ENCODE data around the gene AMBN. TPM values are rescaled to one million over a fixed set of nuclear protein-coding genes. Genes with fewer than 3 reads are reported as not detected.
A peak's percentile ranks its signal among the peaks of the same experiment; 100 is the strongest.

Gene AMBN
- total RNA-seq, 2 donors from 2014 or later: not detected

- DNase-seq (ENCODE audit: low spot score): no peak
- H3K27ac Mint-ChIP-seq: no peak overlapping the region
These were observed 5.2 kb upstream of the AMBN start for GRCh38 chr4:70586841-70587240.

GRCh38 chr4:70589785-70590184, 2.3 kb upstream of the AMBN start:
- Mint-ChIP-seq H3K27me3 (peaks cover 2 to 9% of the 10 kb centered on the region in 2 donors), H3K4me3 (no peak overlapping the region), H3K9me3 (no peaks in the 10 kb centered on the region), H3K4me1 (ENCODE audit: low read depth in 2 of 2) (no peaks in the 10 kb centered on the region), H3K36me3 (no peaks in the 10 kb centered on the region), H3K27ac (no peak overlapping the region)
- DNase-seq (ENCODE audit: low spot score): no peak
- no peak for ATAC-seq

More at GRCh38 chr4:70586841-70587240, 5.2 kb upstream of the AMBN start:
- peaks cover 5 to 18% of the 10 kb centered on the region in 2 donors for H3K27me3 Mint-ChIP-seq
- H3K36me3 Mint-ChIP-seq: no peaks in the 10 kb centered on the region
- no peak overlapping the region for H3K4me3 Mint-ChIP-seq
- ATAC-seq: no peak
- no peaks in the 10 kb centered on the region for H3K9me3 Mint-ChIP-seq
- no peaks in the 10 kb centered on the region for H3K4me1 Mint-ChIP-seq (ENCODE audit: low read depth in 2 of 2)

- no peak overlapping the region for H3K4me3 Mint-ChIP-seq
- H3K9me3 Mint-ChIP-seq: no peaks in the 10 kb centered on the region
- ATAC-seq (no peak), DNase-seq (ENCODE audit: low spot score) (no peak)
- no peak overlapping the region for H3K27ac Mint-ChIP-seq
- no peaks in the 10 kb centered on the region for H3K36me3 Mint-ChIP-seq
- peaks cover 3 to 11% of the 10 kb centered on the region in 2 donors for H3K27me3 Mint-ChIP-seq
- H3K4me1 Mint-ChIP-seq (ENCODE audit: low read depth in 2 of 2): no peaks in the 10 kb centered on the region
These were observed 2.1 kb downstream of the AMBN start for GRCh38 chr4:70594196-70594595.

GRCh38 chr4:70600305-70600704, 8.2 kb downstream of the AMBN start:
- no peak overlapping the region for H3K27ac Mint-ChIP-seq
- no peaks in the 10 kb centered on the region for H3K9me3 Mint-ChIP-seq
- no peak for DNase-seq (ENCODE audit: low spot score)
- no peaks in the 10 kb centered on the region for H3K4me1 Mint-ChIP-seq (ENCODE audit: low read depth in 2 of 2)
- no peak for ATAC-seq
- H3K27me3 Mint-ChIP-seq: peaks cover 3 to 11% of the 10 kb centered on the region in 2 donors
- no peak overlapping the region for H3K4me3 Mint-ChIP-seq
- no peaks in the 10 kb centered on the region for H3K36me3 Mint-ChIP-seq

GRCh38 chr4:70600977-70601376, 8.9 kb downstream of the AMBN start:
- Mint-ChIP-seq H3K4me1 (ENCODE audit: low read depth in 2 of 2) (no peaks in the 10 kb centered on the region), H3K27me3 (peaks cover 3 to 11% of the 10 kb centered on the region in 2 donors), H3K36me3 (no peaks in the 10 kb centered on the region), H3K27ac (no peak overlapping the region), H3K9me3 (no peaks in the 10 kb centered on the region), H3K4me3 (no peak overlapping the region)
- ATAC-seq (no peak), DNase-seq (ENCODE audit: low spot score) (no peak)

GRCh38 chr4:70601422-70602039, 9.5 kb downstream of the AMBN start:
- H3K4me1 Mint-ChIP-seq (ENCODE audit: low read depth in 2 of 2): no peaks in the 10 kb centered on the region
- H3K9me3 Mint-ChIP-seq: no peaks in the 10 kb centered on the region
- H3K27ac Mint-ChIP-seq: no peak overlapping the region
- ATAC-seq (peak; percentile 67 to 76), DNase-seq (ENCODE audit: low spot score) (peak; percentile 68)
- no peaks in the 10 kb centered on the region for H3K36me3 Mint-ChIP-seq
- no peak overlapping the region for H3K4me3 Mint-ChIP-seq
- H3K27me3 Mint-ChIP-seq: peaks cover 3 to 11% of the 10 kb centered on the region in 2 donors

- Mint-ChIP-seq H3K4me1 (ENCODE audit: low read depth in 2 of 2) (no peaks in the 10 kb centered on the region), H3K9me3 (no peaks in the 10 kb centered on the region), H3K4me3 (no peak overlapping the region), H3K36me3 (no peaks in the 10 kb centered on the region), H3K27me3 (no peaks in the 10 kb centered on the region), H3K27ac (no peak overlapping the region)
- DNase-seq (ENCODE audit: low spot score) (no peak), ATAC-seq (no peak)
These were observed 11.8 kb downstream of the AMBN start for GRCh38 chr4:70603856-70604255.

GRCh38 chr4:70606459-70606858, 14.4 kb downstream of the AMBN start:
- Mint-ChIP-seq H3K27me3 (peaks cover 0 to 6% of the 10 kb centered on the region in 2 donors), H3K4me3 (no peak overlapping the region), H3K4me1 (ENCODE audit: low read depth in 2 of 2) (no peaks in the 10 kb centered on the region), H3K27ac (no peak overlapping the region), H3K36me3 (no peaks in the 10 kb centered on the region), H3K9me3 (no peaks in the 10 kb centered on the region)
- DNase-seq (ENCODE audit: low spot score) (no peak), ATAC-seq (no peak)

GRCh38 chr4:70607334-70607853, 15.3 kb downstream of the AMBN start:
- H3K36me3 Mint-ChIP-seq: no peaks in the 10 kb centered on the region
- no peaks in the 10 kb centered on the region for H3K9me3 Mint-ChIP-seq
- ATAC-seq (no peak), DNase-seq (ENCODE audit: low spot score) (no peak)
- H3K27me3 Mint-ChIP-seq: peaks cover 3 to 6% of the 10 kb centered on the region in 2 donors
- no peak overlapping the region for H3K4me3 Mint-ChIP-seq
- H3K4me1 Mint-ChIP-seq (ENCODE audit: low read depth in 2 of 2): no peaks in the 10 kb centered on the region
- no peak overlapping the region for H3K27ac Mint-ChIP-seq

GRCh38 chr4:70608324-70608723, 16.3 kb downstream of the AMBN start:
- H3K27me3 Mint-ChIP-seq: peaks cover 3 to 6% of the 10 kb centered on the region in 2 donors
- no peak overlapping the region for H3K27ac Mint-ChIP-seq
- ATAC-seq (no peak), DNase-seq (ENCODE audit: low spot score) (no peak)
- H3K9me3 Mint-ChIP-seq: no peaks in the 10 kb centered on the region
- no peaks in the 10 kb centered on the region for H3K36me3 Mint-ChIP-seq
- H3K4me1 Mint-ChIP-seq (ENCODE audit: low read depth in 2 of 2): no peaks in the 10 kb centered on the region
- H3K4me3 Mint-ChIP-seq: no peak overlapping the region

GRCh38 chr4:70613306-70614183, 21.5 kb downstream of the AMBN start:
- peaks cover 11% of the 10 kb centered on the region in 2 donors for H3K27me3 Mint-ChIP-seq
- no peak overlapping the region for H3K27ac Mint-ChIP-seq
- H3K4me3 Mint-ChIP-seq: no peak overlapping the region
- no peaks in the 10 kb centered on the region for H3K36me3 Mint-ChIP-seq
- H3K9me3 Mint-ChIP-seq: no peaks in the 10 kb centered on the region
- no peaks in the 10 kb centered on the region for H3K4me1 Mint-ChIP-seq (ENCODE audit: low read depth in 2 of 2)
- no peak for DNase-seq (ENCODE audit: low spot score)
- ATAC-seq: no peak

GRCh38 chr4:70614184-70614555, 22.1 kb downstream of the AMBN start:
- Mint-ChIP-seq H3K4me3 (no peak overlapping the region), H3K36me3 (no peaks in the 10 kb centered on the region), H3K27ac (no peak overlapping the region), H3K4me1 (ENCODE audit: low read depth in 2 of 2) (no peaks in the 10 kb centered on the region), H3K9me3 (no peaks in the 10 kb centered on the region), H3K27me3 (peaks cover 10 to 11% of the 10 kb centered on the region in 2 donors)
- DNase-seq (ENCODE audit: low spot score) (no peak), ATAC-seq (no peak)

- ATAC-seq: peak; percentile 51 to 57
- H3K27me3 Mint-ChIP-seq: peaks cover 0 to 3% of the 10 kb centered on the region in 2 donors
These were observed 27.2 kb downstream of the AMBN start for GRCh38 chr4:70619288-70619687.

GRCh38 chr4:70619778-70620177, 27.7 kb downstream of the AMBN start:
- Mint-ChIP-seq H3K4me1 (ENCODE audit: low read depth in 2 of 2) (no peaks in the 10 kb centered on the region), H3K4me3 (no peak overlapping the region), H3K27ac (no peak overlapping the region), H3K9me3 (no peaks in the 10 kb centered on the region), H3K36me3 (no peaks in the 10 kb centered on the region), H3K27me3 (peaks cover 0 to 2% of the 10 kb centered on the region in 2 donors)
- ATAC-seq (no peak), DNase-seq (ENCODE audit: low spot score) (no peak)

More at GRCh38 chr4:70619288-70619687, 27.2 kb downstream of the AMBN start:
- no peak overlapping the region for H3K4me3 Mint-ChIP-seq
- H3K9me3 Mint-ChIP-seq: no peaks in the 10 kb centered on the region
- no peaks in the 10 kb centered on the region for H3K4me1 Mint-ChIP-seq (ENCODE audit: low read depth in 2 of 2)
- H3K36me3 Mint-ChIP-seq: no peaks in the 10 kb centered on the region
- no peak overlapping the region for H3K27ac Mint-ChIP-seq
- DNase-seq (ENCODE audit: low spot score): no peak

Data from natural killer cell treated with Interleukin-12 subunit alpha and Interleukin-12 subunit beta and Interleukin-15 and Interleukin-18, amount 100 ng/mL, for 72 hours (primary cell).